Right ventricle myocardium inferior (tissue), 1 donor: ENCODE measurements around the gene CTIF. TPM values are rescaled to one million over a fixed set of nuclear protein-coding genes. Genes with fewer than 3 reads are reported as not detected.

Source experiments
- ATAC-seq: fragments of 200-7000 bp; cut with Tn5 transposase; one replicate; pipeline ENCODE4 v1.9.1; 2020; ENCODE audit warnings: mild to moderate bottlenecking, moderate library complexity
- DNase-seq: peaks from one replicate; pipeline ENCODE4 v3.0.0; 2021; ENCODE audit errors: missing footprints
- intact Hi-C: fragments of 100-400 bp; cut with DNase I; formaldehyde crosslinking; loops from one replicate; pipeline ENCODE4 v1.11.0; 2022
- total RNA-seq: library from RNA; stranded (reverse); fragmentation: NEBNext Ultra II Directional; extraction: Animal tissue kit (Norgen Biotek cat#: 25700); gene quantifications from one replicate; pipeline ENCODE4 v1.2.1, GENCODE V29; 2021
- donor health status: DM: no; HTN: yes; CAD: no; lungs with severe emphysema.

Gene CTIF
- total RNA-seq, 1 donor from 2014 or later, result 74.0 TPM

DNA sequence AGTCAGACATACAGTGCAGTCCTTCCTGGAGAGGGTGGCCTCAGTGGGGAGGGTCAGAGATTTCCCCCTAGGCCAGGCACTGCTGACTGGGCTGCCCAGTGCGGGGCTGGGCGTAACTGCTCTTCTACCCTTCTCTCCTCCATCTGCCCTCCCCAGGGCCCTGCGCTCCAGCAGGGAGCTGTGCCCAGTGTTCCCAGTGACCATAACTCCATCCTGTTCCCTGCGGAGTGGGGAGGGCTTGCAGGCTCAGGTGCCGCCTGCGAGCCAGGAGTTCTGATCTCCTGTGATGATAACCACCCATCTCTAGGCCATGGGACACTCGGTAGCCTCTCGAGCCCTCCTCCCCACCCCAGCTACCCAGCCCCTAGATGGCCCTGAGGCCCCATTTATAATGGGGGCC lies 304.3 kb downstream of the CTIF start:
- intact Hi-C loops, result loop anchor here (2.0 to 5.0 kb wide), 4 partner anchors 44 to 156 kb away; no protein-coding TSS in a partner anchor

DNA sequence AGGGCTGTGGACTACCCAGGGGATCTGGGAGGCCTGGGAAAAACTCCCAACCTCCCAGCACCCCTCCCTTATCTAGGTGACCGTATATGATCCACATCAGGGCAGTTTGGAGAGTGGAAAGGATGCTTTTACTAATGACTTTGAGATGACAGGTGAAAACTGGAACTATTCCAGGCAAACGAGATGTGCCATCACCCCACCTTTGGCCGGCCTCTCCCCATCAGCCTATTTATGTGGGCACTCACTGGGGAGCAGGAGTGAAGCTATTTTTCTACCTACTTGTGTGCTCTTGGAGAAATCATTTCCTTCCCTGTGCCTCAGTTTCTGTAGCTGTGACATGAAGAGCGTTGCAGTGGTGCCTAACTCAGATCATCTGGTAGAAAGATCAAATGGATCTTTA lies 304.8 kb downstream of the CTIF start:
- DNase-seq (no peak), ATAC-seq (no peak)
- intact Hi-C loops, result loop anchor here (2.0 to 5.0 kb wide), 4 partner anchors 44 to 156 kb away; no protein-coding TSS in a partner anchor

More for the DNA sequence above, 304.3 kb downstream of the CTIF start:
- DNase-seq (no peak), ATAC-seq (no peak)

DNA sequence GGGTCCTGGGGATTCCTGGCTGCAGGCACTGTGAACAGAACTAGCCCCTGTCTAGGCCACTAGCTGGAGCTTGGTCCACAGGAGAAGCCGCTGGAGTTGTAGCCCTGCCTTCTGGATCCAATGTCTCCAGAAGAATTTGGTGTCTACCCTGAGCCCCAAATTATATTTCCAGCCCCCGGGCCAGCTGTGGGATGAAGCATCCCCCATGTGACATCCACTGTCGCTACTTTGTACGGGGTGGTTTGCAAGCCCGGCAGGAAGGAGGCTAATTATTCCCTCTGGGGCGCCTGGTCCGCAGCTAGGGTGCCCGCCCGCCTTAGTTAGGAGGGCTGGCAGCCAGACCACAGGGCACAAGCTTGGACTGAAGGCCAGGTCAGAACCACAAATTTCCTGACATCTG lies 305.4 kb downstream of the CTIF start:
- intact Hi-C loops, result loop anchor here (5.0 kb wide), 3 partner anchors 43 to 157 kb away; no protein-coding TSS in a partner anchor
- ATAC-seq (no peak), DNase-seq (peak; percentile 3)

DNA sequence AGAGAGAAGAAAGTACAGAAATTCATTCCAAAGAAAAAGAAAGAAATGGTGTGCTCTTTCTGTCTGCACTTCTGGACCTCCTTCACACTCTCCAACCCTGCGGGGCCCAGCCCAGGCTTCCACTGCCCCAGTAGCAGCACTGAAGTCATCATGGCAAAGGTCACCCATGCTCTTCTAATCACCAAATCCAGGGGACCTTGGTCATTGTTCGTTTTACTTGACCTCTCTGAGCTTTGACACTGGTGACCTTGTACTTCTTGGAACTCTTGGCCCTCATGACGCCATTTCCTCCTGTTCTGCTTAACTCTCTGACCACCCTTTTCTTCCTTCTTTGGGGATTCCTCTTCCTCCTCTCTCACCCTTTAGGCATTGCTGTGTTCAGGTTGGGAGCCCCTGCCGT lies 306.3 kb downstream of the CTIF start:
- no peak for DNase-seq
- intact Hi-C loops, result no loop called here
- ATAC-seq, result no peak

DNA sequence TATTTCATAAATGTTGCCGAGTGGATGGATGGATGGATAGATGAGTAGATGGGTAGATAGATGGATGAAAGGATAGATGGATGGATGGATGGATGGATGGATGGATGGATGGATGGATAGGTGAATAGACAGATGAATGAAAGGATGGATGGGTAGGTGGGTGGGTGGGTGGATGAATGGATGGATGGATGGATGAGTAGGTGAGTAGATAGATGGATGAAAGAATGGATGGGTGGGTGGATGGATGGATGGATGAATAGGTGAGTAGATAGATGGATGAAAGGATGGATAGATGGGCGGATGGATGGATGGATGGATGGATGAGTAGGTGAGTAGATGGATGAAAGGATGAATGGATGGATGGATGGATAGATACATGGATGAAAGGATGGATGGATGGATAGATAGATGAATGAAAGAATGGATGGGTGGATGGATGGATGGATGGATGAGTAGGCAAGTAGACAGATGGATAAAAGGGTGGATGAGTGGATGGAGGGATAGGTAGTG lies 307.6 kb downstream of the CTIF start:
- no peak for ATAC-seq
- DNase-seq, result no peak
- intact Hi-C loops, result no loop called here

DNA sequence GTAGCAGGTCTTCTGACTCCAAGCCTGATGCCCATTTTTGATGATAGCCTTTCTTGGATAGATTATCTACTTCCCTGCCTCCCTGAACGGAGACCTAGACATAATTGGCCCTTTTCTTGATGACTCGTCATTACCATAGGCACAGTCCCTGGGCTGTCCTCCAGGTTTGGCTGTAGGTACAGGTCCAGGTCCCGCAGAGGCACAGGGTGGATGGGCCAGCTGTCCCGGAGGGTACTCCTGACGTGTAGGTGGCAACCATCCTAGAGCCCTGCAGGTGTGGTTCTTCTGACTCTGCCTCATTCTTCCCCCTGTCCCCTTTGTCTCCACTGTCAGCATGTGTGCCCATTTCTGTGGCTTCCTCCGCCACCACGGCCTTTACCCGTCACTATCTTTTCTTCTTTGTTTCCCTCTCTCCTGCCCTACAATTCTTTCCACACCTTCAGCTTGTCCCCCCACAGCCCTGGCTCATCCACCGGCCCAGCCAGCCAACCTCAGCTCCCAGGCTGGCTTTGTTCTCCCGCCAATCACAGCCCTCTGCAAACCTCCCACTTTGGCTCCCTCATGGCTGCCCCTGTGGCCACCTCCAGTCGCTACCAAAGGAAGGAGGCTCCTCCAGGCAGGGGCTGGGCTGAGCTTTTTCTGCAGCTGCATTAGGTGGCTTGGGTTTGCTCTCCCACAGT lies 309.1 kb downstream of the CTIF start:
- intact Hi-C loops, result no loop called here
- ATAC-seq (no peak), DNase-seq (no peak)

DNA sequence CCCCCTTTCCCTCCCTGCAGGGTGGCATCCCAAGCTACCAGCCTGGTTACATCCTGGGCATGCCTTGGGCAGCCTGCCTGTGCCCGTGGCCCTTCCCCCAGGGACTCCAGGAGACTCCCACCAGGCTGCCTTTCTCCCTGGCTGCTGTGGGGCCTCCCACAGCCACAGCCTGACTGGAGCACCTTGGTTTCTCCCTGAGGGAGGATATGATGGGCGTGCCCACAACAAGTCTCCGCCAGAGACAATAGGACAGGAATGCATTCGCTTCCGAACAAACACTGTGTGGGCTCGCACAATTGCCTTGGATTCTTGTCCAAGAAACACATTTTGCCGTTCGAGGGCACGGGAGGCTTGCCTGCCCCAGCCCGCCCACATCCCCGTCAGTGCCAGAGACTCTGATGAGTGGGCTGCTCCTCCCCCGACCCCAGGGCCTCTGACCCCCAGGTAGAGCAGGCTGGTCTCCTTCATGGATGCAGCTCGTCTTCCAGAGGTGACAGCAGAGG lies 309.9 kb downstream of the CTIF start:
- intact Hi-C loops, result no loop called here
- DNase-seq (no peak), ATAC-seq (peak; percentile 47)

DNA sequence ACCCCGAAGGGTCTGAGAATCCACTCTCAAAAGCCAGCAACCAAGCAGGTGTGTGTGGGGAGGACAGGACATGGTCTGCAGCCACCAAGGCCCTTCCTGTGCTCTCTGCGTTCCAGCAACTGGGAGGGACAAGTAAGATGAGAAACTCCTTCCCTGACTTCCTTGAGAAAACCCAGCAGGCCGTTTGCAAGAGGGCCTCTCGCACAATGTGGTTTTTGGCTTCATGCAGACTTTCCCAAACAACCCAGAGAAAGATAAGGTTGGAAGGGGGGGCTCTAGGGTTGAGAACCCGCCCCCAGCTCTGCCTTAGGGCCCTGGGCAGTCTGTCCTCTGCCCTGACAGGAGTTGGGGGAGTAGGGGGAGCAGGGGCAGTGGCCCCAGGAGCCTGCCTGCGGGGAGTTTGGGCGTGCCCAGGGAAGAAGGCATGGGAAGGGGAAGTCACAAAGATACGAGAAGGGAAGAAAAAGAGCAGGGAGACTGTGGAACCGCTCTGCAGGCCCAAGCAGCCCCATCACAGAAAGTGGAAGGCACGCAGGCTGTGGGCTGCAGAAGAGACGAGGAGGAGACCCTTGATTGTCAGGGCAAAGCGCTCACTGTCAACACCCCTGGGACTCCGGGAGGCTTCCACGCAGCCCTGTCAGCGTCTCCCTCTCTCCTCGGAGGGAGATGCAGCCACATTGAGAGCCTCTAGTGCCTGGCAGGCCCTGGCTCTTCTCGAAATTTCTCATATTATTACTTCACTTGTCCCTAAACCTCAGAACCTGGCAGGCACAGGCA lies 312.2 kb downstream of the CTIF start:
- intact Hi-C loops, result loop anchor here (5.0 kb wide), 1 partner anchor 86 kb away; no protein-coding TSS in a partner anchor
- no peak for DNase-seq
- ATAC-seq, result peak; percentile 53

DNA sequence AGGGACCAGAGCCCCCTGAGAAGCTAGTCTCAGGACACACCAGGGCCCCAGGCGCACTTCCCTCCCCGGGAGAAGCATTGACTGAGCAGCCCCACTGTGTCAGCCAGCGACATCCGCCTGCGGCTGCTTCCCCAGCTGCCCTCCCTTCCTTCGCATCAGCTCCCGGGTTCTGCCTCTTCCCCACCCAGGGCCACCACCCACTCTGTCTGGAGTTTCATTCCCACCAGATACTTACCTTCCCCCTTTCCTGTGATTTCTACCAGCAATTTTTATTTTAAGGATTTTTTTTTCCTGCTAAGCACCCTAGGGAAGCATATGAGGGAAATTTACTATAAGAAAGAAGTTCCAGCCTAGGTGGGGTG lies 312.7 kb downstream of the CTIF start:
- intact Hi-C loops, result loop anchor here (5.0 kb wide), 1 partner anchor 86 kb away; no protein-coding TSS in a partner anchor
- ATAC-seq (peak; percentile 68), DNase-seq (peak; percentile 83)

DNA sequence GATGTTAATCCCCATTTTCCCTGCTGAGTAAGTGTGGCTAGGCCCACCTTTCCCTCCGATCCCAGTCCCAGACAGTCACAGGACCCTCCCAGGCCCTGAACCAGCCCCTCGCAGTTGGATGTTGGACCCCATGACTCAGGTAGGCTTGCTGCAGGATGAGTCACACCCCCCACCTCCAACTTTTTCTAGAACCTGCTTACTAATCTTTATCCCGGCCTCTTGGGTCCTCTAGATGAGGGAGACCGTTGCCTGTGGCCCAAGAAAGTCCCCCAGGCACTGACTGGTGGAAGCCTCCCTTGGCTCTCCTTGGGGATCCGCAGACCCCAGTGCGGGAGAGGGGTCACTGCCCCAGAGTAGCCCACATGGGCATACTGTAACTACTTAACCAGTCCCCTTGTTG lies 313.5 kb downstream of the CTIF start:
- DNase-seq (no peak), ATAC-seq (no peak)
- intact Hi-C loops, result loop anchor here (5.0 kb wide), 1 partner anchor 85 kb away; no protein-coding TSS in a partner anchor

DNA sequence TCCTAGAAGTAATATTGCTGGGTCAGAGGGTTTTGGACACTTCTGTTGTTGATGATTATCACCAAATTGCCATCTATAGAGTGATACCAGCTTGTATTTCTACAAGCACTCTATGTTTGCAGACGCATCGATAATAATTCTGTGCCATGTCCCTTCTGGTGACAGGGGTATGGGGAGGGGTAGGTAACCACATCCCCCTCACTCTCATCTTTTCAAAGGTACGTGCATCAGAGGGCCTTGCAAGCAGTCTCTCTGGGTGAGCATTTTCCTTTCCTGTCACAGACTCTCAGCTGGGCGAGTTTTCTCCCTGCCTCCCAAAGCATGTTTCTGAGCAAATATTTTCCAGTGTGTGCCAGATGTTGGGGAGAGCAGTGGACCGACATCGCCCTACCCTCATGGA lies 314.0 kb downstream of the CTIF start:
- ATAC-seq, result no peak
- no peak for DNase-seq
- intact Hi-C loops, result loop anchor here (5.0 kb wide), 1 partner anchor 85 kb away; no protein-coding TSS in a partner anchor

DNA sequence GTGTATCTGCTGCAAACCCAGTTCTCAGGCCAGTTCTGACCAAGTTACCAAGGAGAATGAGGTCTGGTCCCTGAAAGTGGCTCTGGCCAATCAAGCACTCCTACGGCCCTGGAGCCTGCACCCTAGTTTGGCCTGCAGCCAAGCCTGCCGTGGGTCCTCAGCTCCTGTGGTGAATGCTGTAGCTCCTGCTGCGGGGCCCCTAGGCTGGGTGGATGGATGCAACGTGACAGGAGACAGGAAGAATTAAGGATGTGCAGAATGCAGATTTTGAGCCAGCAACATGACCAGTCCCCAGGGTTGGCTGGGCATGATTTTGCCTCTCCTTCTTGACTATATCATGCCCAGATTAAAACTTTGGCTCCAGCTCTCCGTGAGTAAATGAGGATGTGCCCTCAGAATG lies 314.8 kb downstream of the CTIF start:
- DNase-seq (no peak), ATAC-seq (no peak)
- intact Hi-C loops, result loop anchor here (5.0 kb wide), 1 partner anchor 84 kb away; no protein-coding TSS in a partner anchor

DNA sequence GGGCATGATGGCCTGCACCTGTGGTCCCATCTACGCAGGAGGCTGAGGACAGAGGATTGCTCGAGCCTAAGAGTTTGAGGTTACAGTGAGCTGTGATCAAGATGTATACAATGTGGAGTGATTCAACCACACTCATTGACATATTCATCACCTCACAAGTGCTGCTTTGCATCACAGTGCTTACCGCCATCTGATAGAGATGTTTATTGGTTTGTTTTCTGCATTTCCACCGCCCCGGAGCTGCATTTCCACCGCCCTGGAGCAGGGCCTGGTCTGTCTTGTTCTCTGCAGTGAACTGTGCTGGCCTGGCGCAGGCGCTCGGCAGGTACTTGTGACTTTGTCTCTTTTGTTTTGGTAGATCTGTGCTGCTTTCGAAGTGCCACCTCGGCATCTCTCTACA lies 315.9 kb downstream of the CTIF start:
- no peak for ATAC-seq
- no peak for DNase-seq
- intact Hi-C loops, result loop anchor here (5.0 kb wide), 1 partner anchor 83 kb away; no protein-coding TSS in a partner anchor

DNA sequence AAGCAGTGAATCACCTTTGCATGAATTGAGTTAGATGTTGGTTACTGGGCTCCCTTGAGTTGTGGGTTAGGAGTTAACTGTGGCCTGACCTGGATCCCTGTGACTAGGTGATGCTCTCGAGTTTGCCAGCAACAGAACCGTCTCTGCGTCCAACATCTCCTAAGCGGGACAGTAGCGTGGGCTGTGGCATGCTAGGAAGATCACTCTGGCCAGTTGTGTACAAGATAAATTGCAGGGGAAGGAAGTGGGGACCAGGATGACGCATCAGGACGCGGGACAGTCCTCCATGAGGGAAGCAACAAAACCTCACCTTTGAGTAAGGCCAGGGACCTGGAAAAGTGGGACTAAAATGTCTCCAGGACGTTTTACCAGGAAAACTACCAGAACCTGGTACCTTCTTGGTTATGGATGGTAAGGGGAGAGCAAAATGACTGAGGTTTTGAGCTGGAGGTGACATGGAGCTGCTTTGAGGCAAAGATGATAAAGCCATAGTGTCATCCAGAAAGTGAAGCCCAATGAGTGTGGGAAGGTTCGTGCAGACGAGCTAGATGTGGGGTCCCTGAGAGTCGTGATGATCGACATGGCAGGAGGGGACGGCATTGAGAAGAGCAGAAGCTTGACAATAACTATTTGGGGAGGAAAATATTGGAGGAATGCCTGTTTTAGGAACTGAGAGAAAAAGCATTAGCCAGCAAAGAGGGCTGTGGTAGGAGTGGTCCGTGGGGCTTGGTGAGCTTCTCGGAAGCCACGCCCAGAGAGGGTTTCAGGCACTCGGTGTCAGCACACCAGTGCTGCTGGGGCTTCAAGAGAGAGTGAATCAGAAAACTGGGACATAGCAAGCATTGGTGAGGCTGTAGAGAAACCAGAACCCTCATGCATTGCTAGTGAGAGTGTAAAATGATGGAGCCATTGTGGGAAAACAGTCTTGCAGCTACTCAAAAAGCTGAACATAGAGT lies 316.9 kb downstream of the CTIF start:
- DNase-seq (no peak), ATAC-seq (no peak)
- intact Hi-C loops, result no loop called here

DNA sequence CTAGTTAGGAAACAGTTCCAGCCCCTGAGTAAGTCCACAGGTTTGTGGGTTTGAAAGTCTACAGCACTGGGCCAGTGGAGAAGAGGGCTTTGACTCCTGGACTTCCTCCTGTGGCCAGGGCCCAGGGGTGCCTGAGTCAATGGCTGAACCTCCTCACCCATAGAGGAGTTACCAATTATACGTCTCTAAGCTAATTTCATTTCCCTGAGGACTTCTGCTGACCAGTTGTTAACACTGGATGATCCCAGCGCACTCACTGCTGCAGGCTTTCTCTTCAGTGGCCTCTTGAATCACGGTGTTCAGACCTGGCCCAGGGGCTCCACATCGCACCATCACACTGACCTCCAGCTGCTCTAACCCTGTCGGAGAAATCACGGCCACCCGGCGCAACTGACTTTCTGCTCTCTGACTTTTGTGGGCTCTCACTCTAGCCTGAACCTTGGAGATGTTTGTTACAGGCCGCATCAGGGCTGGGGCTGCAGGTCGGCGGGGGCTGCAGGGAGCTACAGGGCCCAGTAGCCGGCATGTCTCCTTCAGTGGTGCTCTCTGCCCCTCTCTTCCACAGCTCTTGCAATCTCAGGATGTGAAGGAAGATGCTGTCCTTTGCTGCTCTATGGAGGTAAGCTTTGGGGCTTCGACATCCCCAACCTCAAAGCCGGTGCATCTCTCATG lies 318.3 kb downstream of the CTIF start:
- ATAC-seq (no peak), DNase-seq (no peak)
- intact Hi-C loops, result no loop called here

DNA sequence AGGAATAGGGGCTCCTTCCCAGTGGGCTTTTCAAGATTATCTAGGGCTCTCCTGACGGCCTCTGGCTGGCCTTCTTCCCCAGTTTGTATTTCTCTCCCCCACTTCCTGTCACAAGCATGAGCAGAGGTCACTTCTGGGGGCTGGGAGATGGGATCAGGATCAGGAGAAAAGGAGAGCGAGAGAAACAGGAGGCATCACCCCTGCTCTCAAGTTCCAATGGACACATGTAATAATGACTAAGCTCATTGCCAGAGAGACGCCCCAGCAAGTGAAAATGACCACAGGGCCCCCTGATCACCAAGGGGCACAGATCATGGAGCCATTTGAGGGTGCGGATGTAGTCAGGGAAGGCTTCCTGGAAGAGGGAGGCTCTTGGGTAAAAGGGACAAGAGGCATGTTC lies 319.8 kb downstream of the CTIF start:
- intact Hi-C loops, result no loop called here
- ATAC-seq (no peak), DNase-seq (no peak)

DNA sequence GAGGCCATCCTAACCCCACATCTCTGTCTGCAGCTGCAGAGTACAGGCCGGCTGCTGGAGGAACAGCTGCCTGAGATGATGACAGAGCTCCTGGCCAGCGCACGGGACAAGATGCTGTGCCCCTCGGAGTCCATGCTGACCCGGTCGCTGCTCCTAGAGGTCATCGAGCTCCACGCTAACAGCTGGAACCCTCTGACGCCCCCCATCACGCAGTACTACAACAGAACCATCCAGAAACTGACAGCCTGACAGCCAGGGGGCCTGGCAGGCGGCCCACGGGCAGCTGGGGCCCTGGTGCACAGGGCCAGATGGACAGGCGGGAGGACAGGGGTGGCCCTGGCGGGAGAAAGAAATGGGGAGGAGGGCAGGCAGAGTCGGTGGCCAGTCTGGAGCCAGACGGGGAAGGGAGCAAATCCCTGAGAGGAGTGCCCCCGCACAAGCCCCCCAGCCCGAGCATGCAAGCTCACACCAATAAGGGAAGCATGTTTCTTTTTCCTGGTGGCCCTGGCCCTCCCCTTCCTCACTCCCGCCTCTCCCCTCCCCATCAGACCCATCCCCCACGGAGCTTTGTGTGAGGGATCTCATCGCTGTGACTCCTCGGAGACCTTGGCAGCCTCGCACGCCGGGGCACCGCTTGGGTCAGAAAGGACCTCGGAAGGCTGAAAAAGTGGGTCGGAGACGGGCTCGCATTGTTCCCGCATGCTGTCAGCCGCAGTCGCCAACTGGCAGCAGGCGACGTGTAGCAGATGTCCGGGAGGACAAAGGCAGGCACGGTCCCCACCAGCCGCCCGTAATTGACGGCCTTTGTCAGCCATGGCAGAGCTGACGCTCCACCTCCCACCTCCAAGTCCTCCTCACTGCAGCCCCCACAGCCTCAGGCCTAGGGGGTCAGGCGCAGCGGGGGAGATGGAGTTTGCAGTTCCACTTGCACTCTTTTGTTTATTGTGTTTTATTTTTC lies 320.8 kb downstream of the CTIF start:
- DNase-seq, result no peak
- ATAC-seq, result peak; percentile 30
- intact Hi-C loops, result no loop called here
